Stimulated activated CD8-positive, alpha-beta memory T cell treated with anti-CD3 and anti-CD28 coated beads, Interleukin-4, amount 100 ng/mL, for 1 hour (primary cell): ENCODE data around the gene MT2A.
"Not testable (repeated sequence)": the region's sequence is repeated elsewhere in the genome, so short reads cannot be mapped to it uniquely, and the experiment has no call there.

Source experiments
- DNase-seq, 2 donors: peaks; one replicate each; pipeline ENCODE4 v3.0.0-alpha.2; 2020; ENCODE audit warnings: low read depth in 2 of 2, low spot score in 1 of 2

Gene MT2A

GRCh38 chr16:56608043-56608875 is at the start of gene MT2A:
Gene MT2A, plus strand, starts transcription at chr16:56608584. Its CDS starts 72 bp downstream, at chr16:56608656.
- DNase-seq = peak; percentile 56 to 77

- DNase-seq = no peak
Measured at GRCh38 chr16:56559109-56559508, 49.3 kb upstream of the MT2A start.

- DNase-seq = no peak
Measured at GRCh38 chr16:56560447-56560846, 47.9 kb upstream of the MT2A start.

- no peak for DNase-seq
Measured at GRCh38 chr16:56561126-56561525, 47.3 kb upstream of the MT2A start.

- DNase-seq = no peak
Measured at GRCh38 chr16:56564793-56565477, 43.4 kb upstream of the MT2A start, which contains the start of gene MT4. Gene MT4, plus strand, starts transcription at chr16:56565073. Its CDS starts 56 bp downstream, at chr16:56565129.

GRCh38 chr16:56569971-56570370 is 38.4 kb upstream of the MT2A start:
- no peak for DNase-seq

GRCh38 chr16:56571525-56571924 is 36.9 kb upstream of the MT2A start:
- no peak for DNase-seq

GRCh38 chr16:56574625-56575024 is 33.8 kb upstream of the MT2A start:
- no peak for DNase-seq

GRCh38 chr16:56576585-56577299 is 31.6 kb upstream of the MT2A start:
- peak; percentile 33 to 80 for DNase-seq

GRCh38 chr16:56577300-56577625 is 31.1 kb upstream of the MT2A start:
- DNase-seq = no peak

- DNase-seq = no peak
Measured at GRCh38 chr16:56580391-56581048, 27.9 kb upstream of the MT2A start.

GRCh38 chr16:56582911-56583310 is 25.5 kb upstream of the MT2A start:
- not testable (repeated sequence) for DNase-seq

GRCh38 chr16:56583351-56584168 is 24.8 kb upstream of the MT2A start:
- DNase-seq = no peak

- DNase-seq = no peak
Measured at GRCh38 chr16:56584276-56584675, 24.1 kb upstream of the MT2A start.

- DNase-seq = no peak
Measured at GRCh38 chr16:56588781-56589140, 19.6 kb upstream of the MT2A start.

- no peak for DNase-seq
Measured at GRCh38 chr16:56589141-56590039, 19.0 kb upstream of the MT2A start, which contains the start of gene MT3. Gene MT3, plus strand, starts transcription at chr16:56589528. Its CDS starts 63 bp downstream, at chr16:56589591.

- no peak for DNase-seq
Measured at GRCh38 chr16:56591377-56592060, 16.9 kb upstream of the MT2A start.

GRCh38 chr16:56593573-56594291 is 14.7 kb upstream of the MT2A start:
- DNase-seq = no peak
